Parathyroid adenoma (tissue), 2 donors: ENCODE results near the gene ZKSCAN5.

Source experiments
- H2AFZ ChIP-seq: fragments of 300-600 bp; sonication (generic); one replicate; pipeline ENCODE4 v1.7.0; 2017; ENCODE audit warnings: antibody characterized with exemption, mild to moderate bottlenecking
- H3K27ac ChIP-seq: fragments of 300-600 bp; sonication (generic); one replicate; pipeline ENCODE4 v1.7.0; 2017
- H3K27me3 ChIP-seq: fragments of 300-600 bp; sonication (generic); one replicate; pipeline ENCODE4 v1.7.0; 2017; ENCODE audit warnings: low read length; ENCODE audit not compliant: control insufficient read depth, insufficient read depth
- H3K36me3 ChIP-seq: fragments of 300-600 bp; sonication (generic); one replicate; pipeline ENCODE4 v1.7.0; 2017; ENCODE audit warnings: low read length; ENCODE audit not compliant: control insufficient read depth, insufficient read depth
- H3K4me1 ChIP-seq: fragments of 300-600 bp; sonication (generic); one replicate; pipeline ENCODE4 v1.7.0; 2017; ENCODE audit warnings: control low read depth
- H3K4me2 ChIP-seq: fragments of 300-600 bp; sonication (generic); one replicate; pipeline ENCODE4 v1.7.0; 2017; ENCODE audit warnings: low read length
- H3K4me3 ChIP-seq: fragments of 300-600 bp; sonication (generic); one replicate; pipeline ENCODE4 v1.7.0; 2017; ENCODE audit warnings: low read depth, low read length
- H3K79me2 ChIP-seq: fragments of 300-600 bp; sonication (generic); one replicate; pipeline ENCODE4 v1.7.0; 2017; ENCODE audit warnings: control low read depth
- H3K9ac ChIP-seq: fragments of 300-600 bp; sonication (generic); one replicate; pipeline ENCODE4 v1.7.0; 2017; ENCODE audit warnings: mild to moderate bottlenecking
- H3K9me3 ChIP-seq: fragments of 300-600 bp; sonication (generic); one replicate; pipeline ENCODE4 v1.7.0; 2017; ENCODE audit warnings: low read length; ENCODE audit not compliant: control insufficient read depth
- TF ChIP-seq, protein P1 (sequence below): fragments of 300-600 bp; sonication (generic); IDR thresholded peaks from one replicate; pipeline ENCODE4 v1.7.0; 2017; ENCODE audit warnings: antibody characterized with exemption, mild to moderate bottlenecking
- donor health status: primary hyperparathyroidism.

Gene ZKSCAN5

GRCh38 chr7:99557940-99558305 is 53.5 kb downstream of the ZKSCAN5 start:
- no peaks in the 10 kb centered on the region for H3K27me3 ChIP-seq
- no peaks in the 10 kb centered on the region for H3K9me3 ChIP-seq
- TF ChIP-seq, protein P1, sequence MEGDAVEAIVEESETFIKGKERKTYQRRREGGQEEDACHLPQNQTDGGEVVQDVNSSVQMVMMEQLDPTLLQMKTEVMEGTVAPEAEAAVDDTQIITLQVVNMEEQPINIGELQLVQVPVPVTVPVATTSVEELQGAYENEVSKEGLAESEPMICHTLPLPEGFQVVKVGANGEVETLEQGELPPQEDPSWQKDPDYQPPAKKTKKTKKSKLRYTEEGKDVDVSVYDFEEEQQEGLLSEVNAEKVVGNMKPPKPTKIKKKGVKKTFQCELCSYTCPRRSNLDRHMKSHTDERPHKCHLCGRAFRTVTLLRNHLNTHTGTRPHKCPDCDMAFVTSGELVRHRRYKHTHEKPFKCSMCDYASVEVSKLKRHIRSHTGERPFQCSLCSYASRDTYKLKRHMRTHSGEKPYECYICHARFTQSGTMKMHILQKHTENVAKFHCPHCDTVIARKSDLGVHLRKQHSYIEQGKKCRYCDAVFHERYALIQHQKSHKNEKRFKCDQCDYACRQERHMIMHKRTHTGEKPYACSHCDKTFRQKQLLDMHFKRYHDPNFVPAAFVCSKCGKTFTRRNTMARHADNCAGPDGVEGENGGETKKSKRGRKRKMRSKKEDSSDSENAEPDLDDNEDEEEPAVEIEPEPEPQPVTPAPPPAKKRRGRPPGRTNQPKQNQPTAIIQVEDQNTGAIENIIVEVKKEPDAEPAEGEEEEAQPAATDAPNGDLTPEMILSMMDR = no peak
- peak overlapping the region; percentile 81 for H3K4me2 ChIP-seq
- H3K9ac ChIP-seq = peak overlapping the region; percentile 100
- H3K4me1 ChIP-seq = peaks cover 9% of the 10 kb centered on the region
- H3K36me3 ChIP-seq = no peaks in the 10 kb centered on the region
- peak overlapping the region; percentile 99 for H3K27ac ChIP-seq
- peak overlapping the region; percentile 89 for H3K4me3 ChIP-seq
- peaks cover 56% of the 10 kb centered on the region for H3K79me2 ChIP-seq
- H2AFZ ChIP-seq = peak overlapping the region; percentile 98

DNA sequence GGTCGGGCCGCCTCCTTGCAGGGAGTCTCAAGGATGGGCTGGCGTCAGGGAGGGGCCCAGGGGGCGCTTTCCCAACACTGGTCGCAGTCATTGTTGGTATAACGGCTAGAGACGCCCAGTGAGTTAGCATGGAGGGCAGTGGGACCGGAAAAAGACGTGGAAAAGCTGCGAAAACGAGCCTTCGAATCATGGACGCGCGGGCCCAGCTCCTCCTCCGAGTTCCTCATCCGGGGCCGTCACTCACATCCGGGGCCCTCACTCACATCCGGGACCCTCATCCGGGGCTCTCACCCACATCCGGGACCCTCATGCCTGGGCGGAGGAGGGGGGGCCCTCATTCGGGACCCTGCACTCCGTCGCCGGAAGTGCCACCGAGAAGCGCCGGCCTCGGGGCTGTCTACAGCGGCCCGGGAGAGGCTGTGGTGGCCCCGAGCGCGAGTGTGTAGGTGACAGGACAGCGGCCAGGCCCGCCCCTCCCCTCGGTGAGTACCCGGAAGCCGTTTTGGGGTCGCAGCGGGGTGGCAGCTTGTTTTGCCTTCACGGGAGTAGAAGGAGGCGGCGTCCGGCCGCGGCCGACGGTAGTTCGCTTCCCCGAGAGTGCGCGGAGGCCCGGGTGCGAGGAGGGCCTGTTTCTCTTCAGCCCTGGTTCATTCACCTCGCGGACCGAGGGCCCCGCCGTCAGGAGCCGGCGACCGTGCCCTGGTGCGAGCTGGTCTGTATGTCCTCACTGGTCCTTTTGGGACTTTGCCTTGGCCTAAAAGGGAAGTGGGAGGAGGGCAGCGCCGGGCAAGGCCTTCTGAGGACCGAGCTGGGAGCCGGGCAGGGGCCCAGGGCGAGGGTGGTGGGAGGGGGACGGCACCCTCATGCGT is 54.1 kb downstream of the ZKSCAN5 start, which contains the start of gene ZNF655:
TSS of gene ZNF655 (plus strand) at position 337 of the 869 bp plus-strand sequence. CDS start 1,918 bp downstream, outside the sequence.
- Histone ChIP-seq H2AFZ (peak within 1 kb of the TSS; percentile 98), H3K4me2 (peak within 1 kb of the TSS; percentile 81), H3K27ac (peak within 1 kb of the TSS; percentile 99), H3K4me1 (peaks cover 9% of the 10 kb centered on the region), H3K9me3 (no peaks in the 10 kb centered on the region), H3K79me2 (peaks cover 55% of the 10 kb centered on the region), H3K4me3 (peak within 1 kb of the TSS; percentile 89), H3K9ac (peak within 1 kb of the TSS; percentile 100), H3K27me3 (no peaks in the 10 kb centered on the region), H3K36me3 (no peaks in the 10 kb centered on the region)
- TF ChIP-seq, protein P1 = no peak

DNA sequence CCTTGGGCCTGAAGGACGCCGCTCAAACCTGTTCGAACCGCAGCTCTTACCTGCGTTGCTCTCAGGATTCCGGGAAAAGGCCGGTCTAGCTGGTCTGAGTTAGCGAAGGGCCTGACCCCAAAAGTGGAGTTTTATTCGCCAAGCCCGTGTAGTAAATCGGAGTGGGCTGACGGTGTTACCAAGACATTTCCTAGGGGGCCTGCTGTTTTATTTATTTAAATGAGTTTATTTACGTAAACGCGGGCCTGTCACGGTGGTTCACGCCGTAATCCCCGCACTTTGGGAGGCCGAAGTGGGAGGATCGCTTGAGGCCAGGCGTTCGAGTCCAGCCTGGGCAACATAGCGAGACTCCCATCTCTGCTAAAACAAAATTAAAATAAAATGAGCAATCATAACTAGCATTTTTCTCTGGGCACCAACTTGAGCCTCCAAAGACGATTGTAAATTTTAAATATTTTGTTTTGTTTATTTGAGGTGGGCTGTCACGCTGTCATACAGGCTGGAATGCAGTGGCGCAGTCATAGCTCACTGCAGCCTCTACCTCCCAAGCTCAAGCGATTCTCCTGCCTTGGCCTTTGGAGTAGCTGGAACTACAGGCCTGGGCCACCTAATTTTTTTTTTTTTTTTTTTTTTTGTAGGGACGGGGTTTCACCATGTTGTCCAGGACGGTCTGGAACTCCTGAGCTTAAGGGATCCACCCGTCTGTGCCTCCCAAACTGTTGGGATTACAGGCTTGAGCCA is 54.9 kb downstream of the ZKSCAN5 start:
- H3K36me3 ChIP-seq = no peaks in the 10 kb centered on the region
- peak overlapping the region; percentile 99 for H3K27ac ChIP-seq
- TF ChIP-seq, protein P1 = no peak
- H3K4me1 ChIP-seq = peaks cover 9% of the 10 kb centered on the region
- peak overlapping the region; percentile 89 for H3K4me3 ChIP-seq
- peak overlapping the region; percentile 98 for H2AFZ ChIP-seq
- H3K4me2 ChIP-seq = peak overlapping the region; percentile 81
- peaks cover 50% of the 10 kb centered on the region for H3K79me2 ChIP-seq
- peak overlapping the region; percentile 100 for H3K9ac ChIP-seq
- no peaks in the 10 kb centered on the region for H3K9me3 ChIP-seq
- no peaks in the 10 kb centered on the region for H3K27me3 ChIP-seq

DNA sequence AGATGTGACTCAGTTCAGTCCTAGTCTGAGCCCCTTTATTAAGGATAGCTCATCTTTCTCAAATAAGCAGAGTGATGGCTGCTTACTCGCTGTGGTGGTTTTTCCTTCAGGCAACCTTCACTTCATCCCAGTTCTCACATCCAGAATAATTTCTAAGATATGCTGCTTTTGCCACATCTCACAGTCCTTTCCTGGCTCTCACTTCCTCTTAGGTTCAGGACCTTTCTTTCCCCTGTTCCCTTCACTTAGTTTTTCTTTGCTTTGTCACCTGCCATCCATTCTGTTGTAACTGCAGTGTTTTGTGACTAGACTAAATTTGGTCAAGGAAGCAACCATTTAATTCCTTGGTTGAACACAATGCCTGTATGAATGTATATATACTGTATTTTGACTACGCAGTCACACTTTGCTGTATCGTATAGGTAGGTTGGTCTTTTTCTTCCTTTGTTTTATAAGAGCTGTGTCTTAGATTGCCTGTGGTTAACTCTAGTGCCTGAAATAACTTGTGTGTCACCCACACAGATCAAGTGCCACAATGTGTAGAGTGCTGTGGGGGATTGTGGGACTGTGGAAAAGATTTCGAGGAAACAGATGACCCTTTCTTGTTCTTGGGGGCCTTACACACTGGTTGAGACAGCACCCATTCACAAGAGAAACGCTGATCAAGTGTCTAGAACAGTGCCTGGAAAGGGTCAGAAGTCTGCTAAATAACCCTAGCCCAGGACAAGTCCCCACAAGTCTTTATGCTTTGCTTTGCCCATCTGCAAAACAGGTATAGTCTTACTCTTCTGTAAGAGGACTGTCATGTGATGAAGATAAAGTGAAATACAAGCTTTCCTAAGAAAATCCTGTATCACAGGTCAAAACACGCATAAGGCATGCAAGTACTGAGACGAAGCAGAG is 56.6 kb downstream of the ZKSCAN5 start:
- TF ChIP-seq, protein P1 = no peak
- Histone ChIP-seq H3K27ac (no peak overlapping the region), H2AFZ (no peak overlapping the region), H3K4me3 (no peak overlapping the region), H3K4me2 (no peak overlapping the region), H3K9ac (no peak overlapping the region), H3K27me3 (no peaks in the 10 kb centered on the region), H3K9me3 (no peaks in the 10 kb centered on the region), H3K79me2 (peaks cover 42% of the 10 kb centered on the region), H3K4me1 (peaks cover 9% of the 10 kb centered on the region), H3K36me3 (no peaks in the 10 kb centered on the region)
